Measurements from ENCODE around the gene SIK3.

Gene SIK3

GRCh38 chr11:116851626-116852025 lies 246.6 kb downstream of the SIK3 start:
- TF ChIP-seq CTCF (conservative IDR thresholded peaks at IDR 0.05; ENCODE audit: low read depth, low read length) = no peak
- Histone ChIP-seq H3K9ac (no peak overlapping the region), H3K4me2 (peak overlapping the region; percentile 83; the same call in 1 of the 2 replicates), H3K27me3 (ENCODE audit: insufficient read depth, low read depth) (no peaks in the 10 kb centered on the region), H2AFZ (ENCODE audit: low read depth) (no peak overlapping the region), H4K20me1 (ENCODE audit: insufficient read depth) (no peaks in the 10 kb centered on the region), H3K36me3 (ENCODE audit: insufficient read depth) (no peaks in the 10 kb centered on the region), H3K4me3 (IDR thresholded peaks at IDR 0.05; ENCODE audit: insufficient read depth, low read depth, low read length) (no peak overlapping the region), H3K4me1 (ENCODE audit: low read depth, poor library complexity, severe bottlenecking) (peaks cover 46% of the 10 kb centered on the region), H3K27ac (no peak overlapping the region; the same call in 1 of the 2 replicates), H3K79me2 (ENCODE audit: insufficient read depth, low read depth) (no peaks in the 10 kb centered on the region)

DNA sequence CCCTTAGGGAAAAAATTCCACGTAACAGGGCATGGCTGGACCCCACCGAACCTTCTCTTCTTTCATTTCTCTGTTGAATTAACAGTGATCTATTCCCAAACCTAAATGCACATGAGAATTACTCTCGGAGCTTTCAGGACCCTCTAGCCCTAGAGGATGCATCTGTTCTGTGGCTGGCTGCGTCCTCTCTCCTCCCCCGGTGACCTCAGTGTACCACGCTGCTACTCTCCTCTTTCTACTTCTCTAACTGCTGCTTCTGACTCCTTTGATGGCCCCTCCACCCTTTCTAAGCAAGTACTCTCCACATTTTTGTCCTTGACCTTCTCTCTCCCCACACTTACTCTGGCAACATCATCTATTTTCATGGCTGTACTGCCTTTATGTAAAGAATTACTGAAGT lies 248.7 kb downstream of the SIK3 start:
- H3K9ac ChIP-seq = no peak overlapping the region
- H4K20me1 ChIP-seq (ENCODE audit: insufficient read depth) = no peaks in the 10 kb centered on the region
- H2AFZ ChIP-seq (ENCODE audit: low read depth) = no peak overlapping the region
- no peak overlapping the region for H3K4me2 ChIP-seq
- H3K27me3 ChIP-seq (ENCODE audit: insufficient read depth, low read depth) = no peaks in the 10 kb centered on the region
- TF ChIP-seq CTCF (conservative IDR thresholded peaks at IDR 0.05; ENCODE audit: low read depth, low read length) = no peak
- H3K4me3 ChIP-seq (IDR thresholded peaks at IDR 0.05; ENCODE audit: insufficient read depth, low read depth, low read length) = no peak overlapping the region
- no peaks in the 10 kb centered on the region for H3K79me2 ChIP-seq (ENCODE audit: insufficient read depth, low read depth)
- H3K27ac ChIP-seq = no peak overlapping the region
- no peaks in the 10 kb centered on the region for H3K36me3 ChIP-seq (ENCODE audit: insufficient read depth)
- peaks cover 37% of the 10 kb centered on the region for H3K4me1 ChIP-seq (ENCODE audit: low read depth, poor library complexity, severe bottlenecking)

DNA sequence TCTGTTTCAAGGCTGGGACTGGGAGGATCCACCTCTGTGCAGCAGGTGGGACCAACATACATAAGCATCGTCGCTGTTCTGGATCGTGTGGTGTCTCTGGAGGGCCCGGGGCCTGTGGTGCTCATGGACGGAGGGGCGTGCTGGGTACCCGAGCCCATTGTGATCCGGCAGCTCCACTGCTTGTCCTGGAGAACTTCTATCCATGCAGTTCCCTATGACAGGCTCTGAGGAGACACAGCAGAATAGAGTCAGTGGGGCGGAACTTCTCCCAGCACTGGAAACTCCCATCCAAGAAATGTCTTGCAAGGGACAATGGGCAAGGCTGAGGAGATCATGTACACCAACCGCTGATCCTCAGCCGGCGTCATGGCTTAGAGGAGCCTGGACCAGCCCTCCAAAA lies 249.2 kb downstream of the SIK3 start:
- Histone ChIP-seq H3K4me2 (no peak overlapping the region), H3K4me1 (ENCODE audit: low read depth, poor library complexity, severe bottlenecking) (peaks cover 32% of the 10 kb centered on the region), H2AFZ (ENCODE audit: low read depth) (no peak overlapping the region), H3K9ac (no peak overlapping the region), H3K27ac (no peak overlapping the region), H3K27me3 (ENCODE audit: insufficient read depth, low read depth) (no peaks in the 10 kb centered on the region), H4K20me1 (ENCODE audit: insufficient read depth) (no peaks in the 10 kb centered on the region), H3K79me2 (ENCODE audit: insufficient read depth, low read depth) (no peaks in the 10 kb centered on the region), H3K36me3 (ENCODE audit: insufficient read depth) (no peaks in the 10 kb centered on the region), H3K4me3 (IDR thresholded peaks at IDR 0.05; ENCODE audit: insufficient read depth, low read depth, low read length) (no peak overlapping the region)
- TF ChIP-seq CTCF (conservative IDR thresholded peaks at IDR 0.05; ENCODE audit: low read depth, low read length) = no peak

- Histone ChIP-seq H3K4me3 (IDR thresholded peaks at IDR 0.05; ENCODE audit: insufficient read depth, low read depth, low read length) (no peak overlapping the region), H3K27ac (no peak overlapping the region), H3K9ac (no peak overlapping the region), H3K4me1 (ENCODE audit: low read depth, poor library complexity, severe bottlenecking) (peaks cover 18% of the 10 kb centered on the region), H4K20me1 (ENCODE audit: insufficient read depth) (no peaks in the 10 kb centered on the region), H3K4me2 (no peak overlapping the region), H3K36me3 (ENCODE audit: insufficient read depth) (no peaks in the 10 kb centered on the region), H3K27me3 (ENCODE audit: insufficient read depth, low read depth) (no peaks in the 10 kb centered on the region), H2AFZ (ENCODE audit: low read depth) (no peak overlapping the region), H3K79me2 (ENCODE audit: insufficient read depth, low read depth) (no peaks in the 10 kb centered on the region)
- no peak for TF ChIP-seq CTCF (conservative IDR thresholded peaks at IDR 0.05; ENCODE audit: low read depth, low read length)
Measured at GRCh38 chr11:116847612-116848011, 250.6 kb downstream of the SIK3 start.
